Dendritic cell treated with granulocyte-macrophage colony-stimulating factor and Interleukin-4, amounts not matched to agents 40 ng/mL and 50 ng/mL, for 4 days (primary cell): ENCODE results near the gene COA8.

ENCODE experiments used
- H3K27ac Mint-ChIP-seq: one replicate; pipeline ENCODE4 v1.8.0; 2022; ENCODE audit warnings: mild to moderate bottlenecking, mixed read lengths
- H3K27me3 Mint-ChIP-seq: one replicate; pipeline ENCODE4 v1.8.0; 2022; ENCODE audit warnings: mild to moderate bottlenecking, mixed read lengths
- H3K36me3 Mint-ChIP-seq: one replicate; pipeline ENCODE4 v1.8.0; 2022; ENCODE audit warnings: low read depth, mixed read lengths
- H3K4me1 Mint-ChIP-seq: one replicate; pipeline ENCODE4 v1.8.0; 2022; ENCODE audit warnings: low read depth, mixed read lengths
- H3K4me3 Mint-ChIP-seq: one replicate; pipeline ENCODE4 v1.8.0; 2022; ENCODE audit warnings: mild to moderate bottlenecking, moderate library complexity, mixed read lengths
- H3K9me3 Mint-ChIP-seq: one replicate; pipeline ENCODE4 v1.8.0; 2022; ENCODE audit warnings: mixed read lengths
- intact Hi-C: fragments of 100-400 bp; cut with micrococcal nuclease; formaldehyde crosslinking; loops from one replicate; pipeline ENCODE4 v1.15.0; 2022

Gene COA8

DNA sequence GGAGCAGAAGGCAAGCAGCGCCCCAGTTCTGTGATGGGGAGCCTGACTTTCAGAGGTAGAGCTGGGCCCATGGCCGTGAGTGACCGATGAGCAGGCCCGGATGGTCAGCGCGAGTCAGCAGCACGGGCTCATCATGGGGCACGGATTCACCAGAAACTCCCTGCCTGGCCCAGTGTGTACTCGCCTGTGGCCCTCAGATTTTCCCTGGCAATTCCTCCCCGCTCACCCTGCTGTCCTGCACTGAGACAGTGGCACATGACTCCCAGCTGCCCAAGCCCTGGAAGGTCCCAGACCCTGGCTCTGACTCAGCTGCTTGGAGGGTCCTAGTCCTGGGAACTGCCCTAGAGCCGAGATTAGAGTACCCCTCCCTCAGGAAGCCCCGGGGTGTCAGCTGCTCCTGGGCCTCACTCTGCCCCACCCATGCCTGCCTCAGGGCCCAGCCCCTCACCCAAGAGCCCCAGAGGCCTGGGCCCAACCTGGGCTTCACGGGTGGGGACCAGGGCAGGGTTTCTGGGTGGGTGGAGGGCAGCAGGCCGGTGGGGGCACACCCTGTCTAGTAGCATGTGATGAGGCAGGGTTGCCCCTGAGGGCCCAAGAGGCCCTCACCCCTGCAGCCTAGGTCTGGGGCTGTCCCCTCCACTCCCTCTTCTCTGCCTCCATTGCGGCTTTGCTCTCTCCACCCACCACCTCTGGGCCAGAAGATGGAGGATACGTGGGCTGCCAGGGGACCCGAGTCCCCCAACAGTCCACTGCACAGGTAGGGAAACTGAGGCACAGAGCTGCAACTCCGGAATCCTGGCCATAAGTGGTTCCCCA is 25.4 kb upstream of the COA8 start:
- peaks cover 44% of the 10 kb centered on the region for H3K36me3 Mint-ChIP-seq
- H3K4me1 Mint-ChIP-seq = peaks cover 18% of the 10 kb centered on the region
- no peaks in the 10 kb centered on the region for H3K9me3 Mint-ChIP-seq
- H3K27ac Mint-ChIP-seq = no peak overlapping the region
- H3K4me3 Mint-ChIP-seq = no peak overlapping the region
- H3K27me3 Mint-ChIP-seq = peaks cover 42% of the 10 kb centered on the region
- intact Hi-C loops = no loop called here

DNA sequence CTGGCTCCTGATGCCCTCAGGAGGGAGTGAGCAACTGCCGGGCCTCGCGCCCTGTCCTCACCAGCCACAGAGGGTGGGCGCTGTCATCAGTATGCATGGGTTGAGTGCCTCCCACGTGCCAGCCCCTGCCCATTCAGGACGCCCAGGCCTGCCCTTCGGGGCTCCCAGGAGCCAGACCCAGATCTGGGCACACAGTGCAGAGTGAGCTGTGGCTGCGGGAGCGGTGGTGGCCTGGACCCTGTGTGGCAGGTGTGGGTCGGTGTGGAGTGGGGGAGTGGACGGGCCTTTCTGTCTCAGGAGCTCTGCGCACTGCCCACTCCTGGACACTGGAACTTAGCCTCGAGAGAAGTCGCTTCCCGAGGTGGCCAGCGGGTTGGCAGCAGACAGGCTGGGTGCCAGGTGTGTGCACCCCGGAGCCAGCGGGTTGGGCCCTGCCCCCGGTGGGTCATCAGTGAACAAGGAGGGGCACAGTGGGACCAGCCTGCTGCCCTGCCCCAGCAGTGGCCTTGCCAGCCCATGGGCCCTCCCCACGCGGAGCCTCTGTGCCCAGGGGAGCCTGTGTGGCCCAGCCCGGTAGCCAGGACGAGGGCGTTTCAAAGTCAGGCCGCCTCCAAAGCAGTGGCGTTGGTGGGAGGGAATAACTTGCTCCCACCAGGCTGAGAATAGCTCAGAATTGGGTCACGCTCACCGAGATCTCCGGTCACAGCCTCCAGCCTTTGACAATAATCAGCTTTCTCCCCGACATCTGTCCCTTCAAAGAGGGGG is 24.3 kb upstream of the COA8 start:
- peaks cover 7% of the 10 kb centered on the region for H3K4me1 Mint-ChIP-seq
- no peak overlapping the region for H3K4me3 Mint-ChIP-seq
- H3K27ac Mint-ChIP-seq = no peak overlapping the region
- H3K9me3 Mint-ChIP-seq = no peaks in the 10 kb centered on the region
- H3K27me3 Mint-ChIP-seq = peaks cover 42% of the 10 kb centered on the region
- intact Hi-C loops = no loop called here
- H3K36me3 Mint-ChIP-seq = peaks cover 36% of the 10 kb centered on the region

DNA sequence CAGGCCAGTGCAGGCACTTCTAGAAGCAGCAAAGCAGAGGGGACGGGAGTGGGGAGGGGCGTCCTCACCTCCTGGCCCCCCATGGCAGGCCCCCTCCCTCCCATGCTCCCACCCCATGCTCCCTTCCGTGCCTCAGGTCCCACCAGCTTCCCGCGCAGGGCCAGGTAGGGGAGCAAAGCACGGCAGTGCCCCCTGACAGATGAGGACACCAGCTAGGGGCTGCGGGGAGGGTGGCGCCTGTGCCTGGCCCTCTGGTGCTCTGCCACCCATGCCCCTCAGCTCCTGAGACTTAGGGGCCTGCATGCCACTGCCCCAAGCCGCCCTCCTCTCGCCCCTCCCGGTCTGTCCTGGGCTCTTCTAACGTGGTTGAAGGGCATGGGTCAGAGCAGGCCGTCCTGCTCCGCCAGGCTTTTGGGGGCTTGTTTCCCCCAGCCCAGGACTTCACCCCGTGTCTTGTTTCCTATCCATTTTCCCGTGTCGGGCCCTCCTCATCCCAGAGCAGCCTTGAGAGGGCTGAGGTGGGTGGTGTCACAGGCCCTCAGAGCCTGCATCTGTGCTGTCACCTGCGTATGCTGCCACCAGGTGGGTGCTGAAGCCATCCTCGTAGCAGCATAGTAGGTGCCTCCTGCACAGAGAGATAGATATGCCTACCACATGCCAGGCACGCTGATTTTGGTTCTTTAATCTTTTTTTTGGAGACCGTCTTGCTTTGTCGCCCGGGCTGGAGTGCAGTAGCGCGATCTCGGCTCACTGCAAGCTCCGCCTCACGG is 23.5 kb upstream of the COA8 start:
- no peak overlapping the region for H3K4me3 Mint-ChIP-seq
- peaks cover 28% of the 10 kb centered on the region for H3K36me3 Mint-ChIP-seq
- no peak overlapping the region for H3K27ac Mint-ChIP-seq
- H3K4me1 Mint-ChIP-seq = no peaks in the 10 kb centered on the region
- no peaks in the 10 kb centered on the region for H3K9me3 Mint-ChIP-seq
- peaks cover 42% of the 10 kb centered on the region for H3K27me3 Mint-ChIP-seq
- intact Hi-C loops = no loop called here

DNA sequence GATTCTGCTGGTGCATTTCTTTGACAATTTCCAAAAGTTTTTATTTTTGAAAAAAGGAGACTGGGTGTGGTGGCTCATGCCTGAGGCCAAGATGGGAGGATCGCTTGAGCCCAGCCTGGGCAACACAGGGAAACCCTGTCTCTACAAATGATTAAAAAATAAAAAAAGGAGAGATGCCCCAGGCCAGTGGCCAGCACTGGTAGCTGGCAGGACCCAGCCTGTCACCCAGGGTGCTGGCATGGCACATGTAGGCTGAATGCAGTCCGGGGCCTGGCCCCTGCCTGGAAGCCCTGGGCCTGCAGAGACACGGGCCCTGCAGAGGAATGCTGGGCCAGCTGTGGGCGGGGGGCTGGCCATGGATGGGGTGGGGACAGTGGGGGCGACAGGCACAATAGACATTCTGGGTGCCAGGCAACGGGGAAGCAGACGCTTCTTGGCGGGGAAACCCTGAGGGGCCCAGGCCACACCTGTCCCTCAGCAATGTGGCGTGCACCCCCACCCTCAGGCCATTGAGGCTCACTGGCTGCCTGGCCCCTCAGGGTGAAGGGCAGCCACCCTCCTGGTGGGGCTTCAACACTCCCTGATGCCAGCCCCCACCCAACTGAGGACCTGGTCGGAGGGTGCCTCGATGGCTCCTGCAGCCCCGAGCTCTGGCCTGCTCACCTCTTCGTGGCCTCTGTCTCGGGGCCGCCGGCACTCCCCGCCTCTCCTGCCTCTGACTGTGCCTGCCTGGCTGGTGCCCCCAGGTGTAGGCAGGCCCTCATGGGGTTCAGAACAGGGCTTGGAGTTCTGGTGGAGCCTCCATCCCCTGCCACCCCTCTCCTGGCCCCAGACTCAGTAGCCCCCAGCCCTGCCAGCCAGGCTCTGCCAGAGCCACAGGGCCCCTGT is 21.7 kb upstream of the COA8 start:
- intact Hi-C loops = no loop called here
- H3K36me3 Mint-ChIP-seq = peaks cover 10% of the 10 kb centered on the region

DNA sequence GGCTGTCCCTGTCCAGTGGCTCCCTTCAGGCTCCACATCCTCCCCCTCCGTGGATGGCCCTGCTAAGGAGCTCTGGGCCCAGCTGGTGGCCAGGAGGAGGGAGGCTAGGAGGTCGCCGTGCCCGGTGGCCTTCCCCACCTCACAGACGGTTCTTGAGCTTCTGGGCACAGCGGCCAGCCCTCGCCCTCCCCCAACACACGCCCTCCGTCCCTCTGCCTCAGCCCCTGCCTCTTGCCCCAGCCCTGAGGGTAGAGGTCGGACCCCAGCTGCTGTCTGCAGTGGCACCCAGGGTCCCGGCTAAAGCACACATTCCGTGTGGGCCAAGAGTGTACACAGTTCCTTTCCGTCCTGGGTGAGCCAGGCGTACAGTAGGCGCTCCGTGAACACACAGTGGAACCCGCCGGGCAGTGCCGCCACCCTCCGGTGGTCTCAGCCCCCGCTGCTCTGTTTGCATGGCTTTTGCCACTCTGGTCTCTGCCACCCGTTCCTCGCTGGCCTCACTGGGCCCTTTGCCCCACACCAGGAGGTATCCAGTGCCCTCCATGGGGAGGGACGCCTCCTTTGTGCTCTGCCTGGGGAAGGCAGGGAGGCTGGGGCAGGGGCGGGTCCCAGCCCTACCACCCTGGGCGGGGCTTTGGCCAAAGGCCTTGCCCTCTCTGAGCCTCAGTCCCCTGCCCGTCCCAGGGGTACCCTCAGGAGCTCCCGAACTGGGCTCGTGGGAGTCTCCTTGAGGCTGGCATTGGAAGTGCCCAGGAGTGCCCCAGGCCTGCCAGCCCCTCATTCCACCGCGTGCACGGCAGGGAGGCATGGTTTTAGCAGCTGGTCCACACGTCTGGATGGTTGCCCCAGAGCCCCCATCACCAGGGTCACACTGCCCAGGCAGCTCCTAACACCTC is 20.8 kb upstream of the COA8 start:
- Mint-ChIP-seq H3K4me1 (no peaks in the 10 kb centered on the region), H3K9me3 (no peaks in the 10 kb centered on the region), H3K27ac (no peak overlapping the region), H3K36me3 (peaks cover 2% of the 10 kb centered on the region), H3K27me3 (peaks cover 42% of the 10 kb centered on the region), H3K4me3 (no peak overlapping the region)
- intact Hi-C loops = no loop called here

More for the DNA sequence above, 21.7 kb upstream of the COA8 start:
- H3K27ac Mint-ChIP-seq = no peak overlapping the region
- peaks cover 42% of the 10 kb centered on the region for H3K27me3 Mint-ChIP-seq
- no peaks in the 10 kb centered on the region for H3K4me1 Mint-ChIP-seq
- no peak overlapping the region for H3K4me3 Mint-ChIP-seq
- H3K9me3 Mint-ChIP-seq = no peaks in the 10 kb centered on the region

DNA sequence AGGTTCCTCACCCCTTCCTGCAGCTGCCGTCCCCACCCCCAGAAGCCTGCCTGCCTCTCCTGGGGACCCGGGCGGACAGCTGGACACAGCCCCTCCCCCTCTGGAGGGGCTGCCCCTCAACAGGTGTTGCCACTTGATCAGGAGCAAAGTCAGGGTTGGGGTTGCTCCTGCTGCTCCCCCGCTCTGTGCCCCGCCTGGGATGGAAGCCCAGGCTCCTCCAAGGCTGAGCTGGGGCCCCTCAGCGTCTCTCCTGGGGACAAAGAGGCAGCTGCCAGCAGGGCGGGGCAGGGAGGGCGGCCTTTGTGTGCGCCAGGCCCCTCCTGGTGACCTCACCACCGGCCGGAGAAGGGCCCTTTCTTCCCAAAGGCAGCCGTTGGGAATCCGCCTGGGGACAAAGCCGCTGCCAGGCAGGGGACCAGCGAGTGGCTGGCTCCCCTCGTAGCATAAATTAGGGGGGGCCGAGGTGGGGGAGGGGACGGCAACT is 20.1 kb upstream of the COA8 start:
- H3K4me3 Mint-ChIP-seq = no peak overlapping the region
- peaks cover 42% of the 10 kb centered on the region for H3K27me3 Mint-ChIP-seq
- intact Hi-C loops = no loop called here
- no peak overlapping the region for H3K27ac Mint-ChIP-seq
- no peaks in the 10 kb centered on the region for H3K4me1 Mint-ChIP-seq
- no peaks in the 10 kb centered on the region for H3K36me3 Mint-ChIP-seq
- no peaks in the 10 kb centered on the region for H3K9me3 Mint-ChIP-seq

DNA sequence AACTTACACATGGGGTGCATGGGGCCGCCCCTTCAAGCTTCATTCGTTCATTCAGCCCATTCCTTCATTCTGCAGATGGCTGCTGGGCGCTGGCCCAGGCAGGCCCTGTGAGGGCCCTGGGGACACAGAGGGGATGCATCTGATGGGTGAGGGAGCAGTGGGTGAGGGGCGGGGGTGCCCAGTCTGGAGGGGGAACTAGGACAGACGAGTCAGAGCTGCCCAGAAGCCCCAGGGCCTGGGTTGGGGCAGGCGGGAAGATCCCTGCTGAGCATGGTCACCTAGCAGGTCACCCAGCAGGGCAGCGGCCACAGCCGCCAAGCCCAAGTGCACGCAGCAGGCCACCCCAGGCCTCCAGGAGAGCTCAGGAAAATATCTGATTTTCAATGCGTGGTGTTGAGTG is 19.6 kb upstream of the COA8 start:
- H3K4me3 Mint-ChIP-seq = no peak overlapping the region
- no peaks in the 10 kb centered on the region for H3K36me3 Mint-ChIP-seq
- H3K27ac Mint-ChIP-seq = no peak overlapping the region
- H3K27me3 Mint-ChIP-seq = peaks cover 40% of the 10 kb centered on the region
- intact Hi-C loops = no loop called here
- H3K9me3 Mint-ChIP-seq = no peaks in the 10 kb centered on the region
- no peaks in the 10 kb centered on the region for H3K4me1 Mint-ChIP-seq

DNA sequence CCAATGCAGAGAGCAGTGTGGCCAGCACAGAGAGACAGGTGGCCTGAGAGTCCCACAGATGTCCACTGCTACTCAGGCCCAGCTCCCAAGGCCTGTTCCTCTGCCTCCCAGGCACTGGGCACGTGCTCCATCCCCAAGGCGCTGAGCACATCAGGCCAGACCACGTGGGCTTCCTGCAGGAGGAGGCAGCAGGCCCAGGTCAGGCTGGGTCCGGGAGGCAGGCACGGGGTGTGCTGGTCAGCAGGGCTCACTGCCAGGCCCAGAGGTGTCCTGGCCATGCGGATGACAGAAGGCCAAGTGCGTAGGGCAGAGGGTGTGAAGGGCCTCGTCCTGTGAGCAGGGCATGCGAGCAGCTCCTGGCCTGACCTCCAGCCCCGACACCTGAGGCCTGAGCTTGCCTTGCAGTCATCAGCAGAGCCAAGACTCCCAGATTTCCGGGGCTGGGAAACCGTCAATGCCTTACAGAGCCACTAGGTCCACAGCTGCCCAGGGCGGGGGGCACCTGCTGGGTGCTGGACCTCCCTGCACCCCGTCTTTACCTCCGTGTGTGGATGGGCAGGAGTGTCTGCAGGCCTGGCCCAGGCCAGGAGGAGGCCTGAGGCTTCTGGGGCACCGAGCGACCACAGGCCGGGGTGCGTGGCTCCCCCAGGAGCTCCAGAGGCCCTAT is 18.9 kb upstream of the COA8 start:
- H3K4me3 Mint-ChIP-seq = no peak overlapping the region
- no peak overlapping the region for H3K27ac Mint-ChIP-seq
- no peaks in the 10 kb centered on the region for H3K36me3 Mint-ChIP-seq
- H3K4me1 Mint-ChIP-seq = no peaks in the 10 kb centered on the region
- intact Hi-C loops = no loop called here
- peaks cover 33% of the 10 kb centered on the region for H3K27me3 Mint-ChIP-seq
- H3K9me3 Mint-ChIP-seq = no peaks in the 10 kb centered on the region

DNA sequence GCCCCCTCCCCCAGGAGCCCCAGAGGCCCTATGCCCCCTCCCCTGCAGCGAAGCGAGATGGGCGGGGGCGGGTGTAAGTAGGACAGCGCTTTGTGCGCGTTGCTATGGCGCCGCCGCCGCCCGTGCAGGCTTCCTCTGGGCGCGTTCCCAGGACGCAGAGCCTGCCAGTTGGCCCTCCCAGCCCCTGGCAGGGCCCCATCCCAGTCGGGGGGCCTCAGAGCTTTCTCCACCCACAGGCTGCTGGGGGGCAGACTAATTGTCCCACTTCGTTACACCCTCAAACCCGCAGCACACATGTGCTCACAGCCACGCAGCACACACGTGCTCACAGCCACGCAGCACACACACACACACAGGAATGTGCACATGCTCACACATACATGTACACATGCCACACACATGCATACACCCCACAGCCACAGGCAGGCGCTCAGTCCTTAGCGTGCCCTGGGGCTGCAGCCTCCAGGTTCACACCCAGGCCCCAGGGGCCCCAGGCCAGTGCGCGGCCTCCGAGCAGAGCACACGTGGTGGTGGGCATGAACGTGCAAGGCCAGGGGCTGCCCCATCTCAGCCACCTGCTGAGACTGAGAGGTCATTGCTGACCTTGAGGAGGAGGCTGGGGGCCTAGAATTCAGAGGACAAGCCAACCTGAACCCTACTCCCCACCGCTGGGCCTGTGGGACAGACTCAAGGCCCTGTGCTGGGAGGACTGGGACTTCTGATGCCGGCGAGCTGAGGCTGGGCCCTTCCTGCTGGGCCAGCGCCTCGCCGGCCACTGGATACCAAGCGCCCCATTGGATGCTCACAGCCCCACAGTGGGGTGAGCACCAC is 18.2 kb upstream of the COA8 start:
- Mint-ChIP-seq H3K4me3 (no peak overlapping the region), H3K27ac (no peak overlapping the region), H3K27me3 (peaks cover 26% of the 10 kb centered on the region), H3K4me1 (no peaks in the 10 kb centered on the region), H3K9me3 (no peaks in the 10 kb centered on the region), H3K36me3 (no peaks in the 10 kb centered on the region)
- intact Hi-C loops = no loop called here

DNA sequence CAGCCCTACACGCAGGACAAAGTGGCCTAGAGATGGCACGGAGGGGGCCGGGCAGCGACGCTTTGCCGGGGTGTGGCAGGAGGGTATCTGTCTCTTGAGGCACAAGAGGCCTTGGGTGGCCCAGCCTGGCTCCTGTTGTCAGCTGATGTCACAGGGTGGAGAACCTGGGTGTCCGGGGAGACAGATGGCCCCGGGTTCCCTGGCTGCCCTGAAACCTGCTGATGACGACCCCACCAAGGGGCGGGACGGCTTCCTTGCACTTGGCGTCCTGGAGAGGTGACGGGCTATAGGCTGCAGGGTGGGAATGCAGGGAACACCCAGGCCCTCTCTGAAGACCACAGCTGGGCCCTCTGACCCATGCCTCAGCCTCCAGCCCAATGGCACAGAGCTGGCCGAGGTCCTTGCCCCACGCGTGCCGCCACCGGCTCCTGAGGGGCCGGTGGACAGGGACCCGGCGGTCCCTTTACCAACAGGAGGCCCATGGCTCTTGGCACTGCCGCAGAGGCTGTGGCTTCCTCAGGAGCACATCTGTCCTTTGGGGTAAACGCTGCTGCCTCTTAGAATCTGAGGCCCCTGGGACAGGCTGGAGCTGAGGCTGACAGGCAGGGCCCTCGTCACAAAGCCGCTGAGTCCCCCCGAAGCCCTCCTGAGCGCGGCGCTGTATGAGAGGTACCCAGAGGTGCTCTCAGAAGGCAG is 17.4 kb upstream of the COA8 start:
- no peaks in the 10 kb centered on the region for H3K9me3 Mint-ChIP-seq
- H3K27ac Mint-ChIP-seq = no peak overlapping the region
- H3K36me3 Mint-ChIP-seq = no peaks in the 10 kb centered on the region
- H3K4me1 Mint-ChIP-seq = no peaks in the 10 kb centered on the region
- no peak overlapping the region for H3K4me3 Mint-ChIP-seq
- peaks cover 19% of the 10 kb centered on the region for H3K27me3 Mint-ChIP-seq
- intact Hi-C loops = no loop called here
